AG10803 (cell line): ENCODE measurements around the gene NUP62.

Source experiments
- DNase-seq: peaks from one replicate; pipeline ENCODE4 v3.0.0; 2010; ENCODE audit warnings: low read depth
- H3K4me3 ChIP-seq: 2 replicates; pipeline ENCODE4 v1.5.1; 2011; ENCODE audit warnings: mild to moderate bottlenecking, low read length, control low read depth
- CTCF ChIP-seq: conservative IDR thresholded peaks from 2 replicates; pipeline ENCODE4 v1.5.1; 2011; ENCODE audit warnings: mild to moderate bottlenecking, low read length, control low read depth, inconsistent platforms

Gene NUP62

GRCh38 chr19:49913720-49914119 lies 15.6 kb downstream of the NUP62 start:
- no peak for TF ChIP-seq CTCF
- H3K4me3 ChIP-seq: no peak overlapping the region
- no peak for DNase-seq

- DNase-seq: no peak
Observed at GRCh38 chr19:49912965-49913685, 16.2 kb downstream of the NUP62 start.

GRCh38 chr19:49911381-49912145 lies 17.7 kb downstream of the NUP62 start:
- no peak for TF ChIP-seq CTCF
- DNase-seq: no peak
- no peak overlapping the region for H3K4me3 ChIP-seq

More at GRCh38 chr19:49912965-49913685, 16.2 kb downstream of the NUP62 start:
- no peak overlapping the region for H3K4me3 ChIP-seq
- no peak for TF ChIP-seq CTCF

GRCh38 chr19:49910179-49910578 lies 19.1 kb downstream of the NUP62 start:
- no peak overlapping the region for H3K4me3 ChIP-seq
- DNase-seq: no peak
- TF ChIP-seq CTCF: no peak

- no peak for DNase-seq
- H3K4me3 ChIP-seq: no peak overlapping the region
- TF ChIP-seq CTCF: no peak
Observed at GRCh38 chr19:49908480-49909420, 20.6 kb downstream of the NUP62 start.

- no peak overlapping the region for H3K4me3 ChIP-seq
- TF ChIP-seq CTCF: no peak
- DNase-seq: no peak
Observed at GRCh38 chr19:49907745-49908446, 21.4 kb downstream of the NUP62 start.
